GM19467 (cell line): ENCODE measurements around the gene CAMK2G.

Source experiments
- ATAC-seq: cut with Tn5 transposase; IDR thresholded peaks from one replicate; pipeline ENCODE4 v1.9.1; 2021; ENCODE audit warnings: mild to moderate bottlenecking, moderate library complexity; ENCODE audit not compliant: unreplicated experiment

CAMK2G gene

DNA sequence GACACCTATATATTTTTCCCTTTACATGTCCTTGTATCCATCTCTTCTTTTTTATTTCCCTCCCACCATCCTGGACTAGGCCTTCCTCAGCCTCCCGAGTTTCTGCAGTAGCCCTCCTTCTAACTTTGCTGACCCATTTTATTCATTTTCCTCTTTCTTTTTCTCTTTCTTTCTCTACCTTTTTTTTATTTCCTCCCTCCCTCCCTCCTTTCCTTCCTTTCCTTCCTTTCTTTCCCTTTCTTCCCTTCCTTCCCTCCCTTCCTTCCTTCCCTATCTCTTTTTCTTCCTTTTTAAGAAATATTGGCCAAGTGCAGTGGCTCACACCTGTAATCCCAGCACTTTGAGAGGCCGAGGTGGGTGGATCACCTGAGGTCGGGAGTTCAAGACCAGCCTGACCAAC lies 9.7 kb upstream of the CAMK2G start:
- ATAC-seq = no peak

DNA sequence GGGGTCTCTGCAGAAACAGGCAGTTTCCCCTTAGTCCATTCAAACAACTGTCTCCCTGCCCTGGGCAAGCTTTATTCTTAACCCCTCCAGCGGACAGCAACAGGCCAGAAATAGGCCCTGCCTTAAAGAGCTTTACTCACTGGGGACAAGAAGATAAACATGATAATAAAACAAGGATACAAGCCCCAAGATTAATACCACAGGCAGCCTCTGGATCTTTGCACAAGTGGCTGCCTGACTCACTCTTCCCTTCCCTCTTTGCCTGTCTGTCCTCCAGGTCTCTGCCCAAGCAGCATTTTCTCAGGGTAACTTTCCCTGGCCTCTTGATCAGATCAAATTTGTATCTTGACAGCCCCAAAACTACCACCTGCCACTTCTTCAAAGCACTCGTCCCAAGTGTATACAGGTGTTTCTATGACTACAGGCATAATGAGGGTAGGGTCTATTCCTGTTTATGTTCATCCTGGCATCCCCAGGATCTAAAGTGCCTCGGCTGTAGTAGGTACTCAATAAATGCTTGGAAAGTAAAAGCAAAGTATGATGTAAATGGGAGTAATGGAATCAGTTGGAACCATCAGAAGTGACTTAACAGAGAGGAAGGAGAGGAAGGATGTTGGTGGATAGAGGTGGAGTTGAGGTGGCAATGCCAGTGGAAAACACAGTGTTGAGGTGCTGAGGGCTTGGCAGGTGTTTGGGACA lies 7.0 kb upstream of the CAMK2G start:
- ATAC-seq = no peak

DNA sequence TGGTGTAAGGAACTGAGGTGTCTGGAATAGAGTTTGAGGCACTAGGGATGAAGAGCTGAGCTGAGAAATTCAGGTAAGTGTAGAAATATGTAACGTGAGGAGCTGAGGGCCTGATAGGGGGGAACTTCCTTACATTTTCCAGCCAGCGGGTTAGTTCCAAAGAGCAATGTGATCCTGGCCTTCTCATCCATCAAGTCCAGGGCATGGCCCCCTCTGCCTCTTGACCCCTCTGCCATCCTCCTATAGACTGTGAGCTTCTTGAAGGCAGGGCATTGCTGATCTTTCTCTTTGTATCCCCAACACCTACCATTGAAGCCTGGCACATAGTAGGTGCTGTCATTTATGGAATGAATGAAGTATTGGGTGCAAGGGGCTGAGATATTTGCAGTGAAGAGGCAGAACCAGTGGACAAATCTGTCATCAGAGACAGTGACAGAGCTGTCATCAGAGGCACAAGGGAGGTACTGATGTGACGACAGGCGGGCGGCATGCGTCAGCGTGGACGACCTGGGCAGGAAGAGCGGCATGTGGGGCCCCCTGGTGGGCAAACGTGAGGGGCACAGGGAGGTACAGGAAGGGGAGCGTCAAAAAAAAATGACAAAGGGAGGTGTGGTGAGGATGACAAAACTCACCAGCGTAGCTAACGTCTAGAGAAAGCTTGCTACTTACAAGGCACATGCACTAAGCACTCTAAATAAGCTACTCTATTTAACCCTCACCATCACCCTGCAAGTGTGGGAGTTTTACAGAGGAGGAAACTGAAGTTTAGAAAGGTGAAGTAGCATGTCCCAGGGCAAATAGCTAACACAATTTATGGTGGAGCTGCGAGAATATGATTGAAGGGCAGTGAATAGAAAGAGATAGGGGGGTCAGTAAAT lies 5.2 kb upstream of the CAMK2G start:
- ATAC-seq = peak; percentile 89

DNA sequence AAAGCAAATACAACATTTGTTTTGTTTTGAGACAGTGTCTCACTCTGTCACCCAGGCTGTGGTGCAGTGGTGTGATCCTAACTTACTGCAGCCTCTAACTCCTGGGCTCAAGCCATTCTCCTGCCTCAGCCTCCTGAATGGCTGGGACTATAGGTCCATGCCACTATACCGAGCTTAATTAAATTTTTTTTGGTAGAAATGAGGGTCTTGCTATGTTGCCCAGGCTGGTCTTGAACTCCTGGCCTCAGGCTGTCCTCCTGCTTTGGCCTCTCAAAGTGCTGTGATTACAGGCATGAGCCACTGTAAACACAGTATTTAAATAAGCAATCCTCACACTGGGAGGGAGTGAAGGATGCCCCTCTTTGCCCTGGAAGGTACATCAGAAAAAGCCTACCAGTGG lies 4.0 kb upstream of the CAMK2G start:
- no peak for ATAC-seq

DNA sequence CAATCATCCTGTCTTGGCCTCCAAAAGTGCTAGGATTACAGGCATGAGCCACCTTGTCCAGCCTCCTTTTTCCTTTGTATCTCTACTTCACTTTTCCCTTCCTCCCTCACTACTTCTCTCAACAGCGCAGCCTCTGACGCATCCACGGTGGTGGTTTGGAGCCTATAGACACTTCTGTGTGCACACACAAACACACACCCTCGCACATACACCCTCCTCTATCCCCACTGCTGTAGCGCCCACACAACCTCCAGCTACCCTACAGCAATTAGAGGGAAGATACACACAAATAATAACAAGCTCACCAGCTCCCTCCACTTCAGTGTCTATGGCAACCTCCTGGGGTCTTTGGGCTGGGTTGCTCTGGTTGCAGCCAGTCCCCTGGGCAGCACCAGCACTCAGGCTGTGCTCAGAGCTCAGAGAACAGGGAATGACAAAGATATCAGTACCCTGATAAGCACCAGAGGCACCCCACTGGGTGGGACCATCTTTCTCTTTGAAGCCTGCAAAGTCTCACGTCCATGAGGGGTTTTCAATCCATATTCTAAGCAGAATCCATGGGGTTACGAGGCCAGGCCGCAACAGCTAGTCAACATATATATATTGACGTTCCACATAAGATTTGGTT lies 3.3 kb upstream of the CAMK2G start:
- ATAC-seq = no peak

DNA sequence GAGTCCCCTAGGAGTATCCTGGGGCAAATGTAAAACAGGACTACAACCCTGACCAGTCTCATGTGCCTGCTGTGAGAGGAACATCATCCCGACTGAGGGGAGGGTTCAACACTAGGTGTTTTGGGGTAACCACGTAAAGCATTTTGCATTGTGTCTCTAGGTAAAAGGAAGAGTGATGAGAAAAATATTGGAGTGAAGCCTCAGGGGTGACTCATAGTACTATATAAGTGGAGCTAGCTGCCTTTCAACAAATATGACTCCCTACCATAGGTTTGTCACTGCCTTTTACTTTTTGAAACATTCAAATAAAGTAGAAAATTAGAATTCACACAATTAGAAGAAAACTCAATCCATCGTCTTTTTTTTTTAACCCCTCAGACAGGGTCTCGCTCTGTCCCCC lies 2.6 kb upstream of the CAMK2G start:
- ATAC-seq = no peak

DNA sequence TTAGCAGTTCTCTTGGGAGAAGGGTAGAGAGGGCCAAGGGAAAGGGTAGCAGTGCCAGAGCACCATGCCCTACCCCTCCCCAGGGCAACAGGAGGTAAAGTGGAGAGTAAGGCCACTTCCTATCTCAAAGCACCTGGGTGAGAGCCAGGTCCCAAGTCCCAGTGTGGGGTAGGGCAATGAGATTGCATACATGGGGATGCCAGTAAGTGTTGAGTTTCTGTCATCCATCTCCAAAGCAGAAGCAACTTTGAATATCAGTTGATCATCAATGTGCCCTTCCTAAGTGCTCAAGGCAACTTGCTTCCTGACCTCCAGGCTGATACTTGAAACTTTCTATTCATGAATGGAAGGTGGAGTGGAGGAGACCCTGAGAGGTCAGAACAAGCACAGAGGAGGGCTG lies 2.2 kb upstream of the CAMK2G start:
- no peak for ATAC-seq

DNA sequence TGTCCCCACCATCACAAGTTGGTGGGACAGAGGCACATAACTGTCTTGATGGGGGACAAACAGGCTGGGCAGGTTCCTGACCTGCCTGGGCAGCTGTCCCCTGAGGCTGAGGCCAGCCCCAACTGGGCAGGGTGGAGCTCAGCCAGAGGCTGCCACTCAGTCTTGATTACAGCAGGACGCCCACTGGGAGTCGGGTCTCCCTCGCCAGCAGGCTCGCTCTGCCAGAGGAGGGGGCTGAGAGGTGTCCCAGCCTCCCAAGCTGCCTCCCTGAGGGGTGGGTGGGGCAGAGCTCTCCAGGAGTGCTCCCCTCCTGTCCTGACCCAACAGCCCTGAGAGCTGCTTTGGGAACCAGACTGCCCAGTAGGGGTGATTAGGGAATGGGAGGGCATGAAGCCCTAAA lies 1.8 kb upstream of the CAMK2G start:
- ATAC-seq = no peak

DNA sequence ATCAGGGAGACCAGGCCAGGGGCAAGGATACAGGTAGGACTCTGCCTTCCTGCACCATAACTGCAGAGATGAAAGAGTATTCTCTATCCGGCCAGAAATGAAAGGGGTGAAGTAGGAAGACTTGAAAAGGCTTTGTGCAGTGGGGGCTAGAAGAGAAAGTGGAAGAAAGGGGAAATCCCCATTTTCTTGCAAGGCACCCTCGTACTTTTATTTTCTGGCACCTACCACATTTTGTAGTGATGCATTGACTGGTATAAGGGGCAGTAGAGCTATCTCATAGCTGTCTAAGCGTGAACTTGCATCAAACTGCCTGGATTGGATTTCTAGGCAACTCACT lies 752 bp upstream of the CAMK2G start:
- no peak for ATAC-seq

DNA sequence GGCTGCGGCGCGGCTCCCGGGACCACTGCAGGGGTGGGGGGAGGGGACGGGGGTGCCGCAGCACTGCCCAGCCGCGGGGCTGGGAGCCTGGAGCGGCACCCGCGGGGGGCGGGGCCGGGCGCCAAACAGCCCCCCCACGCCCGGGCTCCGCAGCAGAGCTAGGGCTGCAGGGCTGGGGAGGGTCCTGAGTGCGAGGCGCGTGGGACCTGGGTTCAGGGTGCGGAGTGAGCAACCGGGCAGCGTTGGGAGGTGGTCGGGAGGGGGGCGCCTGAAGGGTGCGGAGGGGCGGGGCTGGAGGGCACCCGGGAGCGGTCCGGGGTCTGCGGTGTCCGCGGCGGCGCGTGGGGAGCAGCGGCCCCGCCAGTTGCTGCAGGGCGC lies 528 bp downstream of the CAMK2G start:
- ATAC-seq = no peak

DNA sequence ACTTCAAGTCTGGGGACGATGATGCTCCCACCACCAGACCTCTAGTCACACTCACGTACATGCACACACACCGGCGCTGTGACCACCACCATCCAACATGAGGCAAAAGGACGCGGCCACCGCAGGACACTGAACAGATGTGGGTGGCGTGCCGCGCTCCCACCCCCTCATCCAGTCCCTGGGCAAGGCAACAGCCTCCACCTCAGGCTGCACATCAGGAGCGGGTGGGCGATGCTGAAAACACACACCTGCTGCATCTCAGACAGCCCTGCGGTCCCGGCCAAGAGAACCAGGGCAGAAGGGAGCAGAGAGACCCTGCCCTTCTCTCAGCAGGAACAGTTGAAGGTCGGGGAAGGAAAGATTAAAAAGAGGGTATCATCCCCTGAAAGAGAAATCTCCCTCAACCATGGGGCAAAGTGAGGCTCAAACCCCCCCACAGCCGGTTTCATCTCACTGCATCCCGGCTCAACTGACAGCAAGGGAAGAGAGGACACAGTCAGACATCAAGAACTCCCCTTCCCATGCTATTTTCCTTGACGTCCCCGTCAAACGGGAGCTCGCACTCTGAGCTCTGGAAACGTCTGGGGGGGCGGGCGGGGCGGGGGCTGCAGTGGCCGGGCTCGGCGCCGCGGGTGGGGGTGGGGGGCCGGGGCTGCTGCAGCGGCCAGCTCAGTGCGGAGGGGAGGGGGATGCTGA lies 1.1 kb downstream of the CAMK2G start:
- ATAC-seq = no peak

DNA sequence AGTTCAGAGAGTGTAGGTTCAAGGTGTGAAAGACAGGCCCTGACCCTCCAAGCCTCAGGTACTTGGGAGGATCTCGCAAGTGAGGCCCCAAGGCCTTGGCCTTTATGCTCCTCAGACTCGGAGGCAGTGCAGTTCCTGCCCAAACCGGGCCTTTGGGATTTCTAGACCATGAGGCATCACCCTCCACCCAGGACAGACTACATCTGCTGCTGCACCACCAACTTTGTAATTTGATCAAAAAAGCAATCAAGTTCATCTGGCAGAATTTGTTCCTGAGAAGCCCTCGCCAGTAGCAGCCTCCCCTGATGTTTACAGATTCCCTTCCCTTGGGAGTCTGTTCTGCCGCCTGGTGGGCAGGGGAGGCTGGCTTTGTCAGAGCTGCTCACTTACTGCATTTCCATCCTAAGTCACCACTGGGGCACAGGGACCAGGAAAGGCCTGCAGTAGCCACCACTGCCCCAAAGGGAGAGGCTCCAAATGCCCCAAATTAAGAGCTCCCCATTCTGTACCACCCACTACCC lies 2.1 kb downstream of the CAMK2G start:
- ATAC-seq = no peak

DNA sequence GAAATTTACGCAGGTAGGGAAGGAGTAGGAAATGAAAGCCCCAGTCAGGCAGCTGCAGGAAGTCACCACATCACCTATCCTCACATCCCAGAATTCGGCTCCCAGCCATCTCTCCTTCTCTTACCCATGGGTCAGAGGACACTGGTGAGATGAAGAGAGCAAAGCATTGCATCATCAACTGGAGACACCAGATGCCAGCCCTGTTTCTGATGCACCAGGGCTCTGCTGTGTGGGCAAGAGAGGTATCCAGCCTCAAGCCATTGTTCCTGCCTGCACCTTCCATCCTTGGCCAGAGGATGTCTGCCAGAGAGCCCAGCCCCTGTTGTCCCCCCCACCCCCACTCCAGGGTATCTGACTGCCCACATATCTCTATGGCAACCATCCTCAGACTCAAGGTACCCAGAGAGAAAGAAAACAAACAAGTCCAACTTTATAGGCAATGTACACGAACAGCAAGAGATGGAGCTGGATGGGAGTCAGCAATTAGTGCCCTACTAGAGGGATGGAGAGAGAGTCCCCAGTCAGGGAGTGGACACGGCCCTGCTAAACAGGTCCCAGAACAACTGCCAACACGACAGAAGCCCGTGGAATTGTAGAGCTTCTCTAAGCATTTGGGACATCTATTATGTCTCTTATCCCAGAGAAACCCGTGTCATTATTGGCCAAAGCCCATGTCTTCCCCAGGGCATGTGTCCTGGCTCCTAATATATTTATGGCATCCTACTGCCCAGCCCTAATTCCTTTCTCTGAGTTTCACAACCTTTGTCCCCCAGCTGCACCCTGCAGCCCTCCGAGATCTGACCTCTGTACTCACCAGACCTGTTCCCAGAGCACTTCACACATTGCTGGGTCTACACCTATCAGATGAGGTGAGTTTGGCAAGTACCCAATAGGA lies 2.8 kb downstream of the CAMK2G start:
- no peak for ATAC-seq

DNA sequence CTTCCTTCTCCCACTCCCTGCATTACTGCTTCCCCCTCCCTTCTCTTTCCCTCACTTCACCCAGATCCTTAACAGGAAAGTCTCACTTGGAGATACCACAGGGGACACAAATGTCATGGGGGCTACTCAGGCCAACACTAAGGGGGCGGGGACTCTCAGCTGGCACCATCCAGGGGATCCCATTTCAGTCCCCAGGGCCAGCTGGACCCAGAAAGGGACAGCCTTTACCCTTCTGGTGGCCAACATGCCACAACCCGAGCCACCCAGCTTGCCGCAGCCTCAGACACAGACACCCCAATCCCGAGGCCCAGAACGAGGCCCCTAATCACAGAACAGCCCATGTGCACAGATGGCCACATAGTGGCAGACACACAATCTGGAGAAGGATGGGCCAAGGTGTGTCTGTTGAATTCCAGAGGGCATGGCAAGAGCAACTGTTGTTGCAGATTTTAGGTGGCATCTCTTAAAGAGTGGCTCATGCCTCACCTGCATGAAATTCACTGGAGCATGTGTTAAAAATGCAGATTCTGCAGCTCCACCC lies 5.6 kb downstream of the CAMK2G start:
- ATAC-seq = no peak

DNA sequence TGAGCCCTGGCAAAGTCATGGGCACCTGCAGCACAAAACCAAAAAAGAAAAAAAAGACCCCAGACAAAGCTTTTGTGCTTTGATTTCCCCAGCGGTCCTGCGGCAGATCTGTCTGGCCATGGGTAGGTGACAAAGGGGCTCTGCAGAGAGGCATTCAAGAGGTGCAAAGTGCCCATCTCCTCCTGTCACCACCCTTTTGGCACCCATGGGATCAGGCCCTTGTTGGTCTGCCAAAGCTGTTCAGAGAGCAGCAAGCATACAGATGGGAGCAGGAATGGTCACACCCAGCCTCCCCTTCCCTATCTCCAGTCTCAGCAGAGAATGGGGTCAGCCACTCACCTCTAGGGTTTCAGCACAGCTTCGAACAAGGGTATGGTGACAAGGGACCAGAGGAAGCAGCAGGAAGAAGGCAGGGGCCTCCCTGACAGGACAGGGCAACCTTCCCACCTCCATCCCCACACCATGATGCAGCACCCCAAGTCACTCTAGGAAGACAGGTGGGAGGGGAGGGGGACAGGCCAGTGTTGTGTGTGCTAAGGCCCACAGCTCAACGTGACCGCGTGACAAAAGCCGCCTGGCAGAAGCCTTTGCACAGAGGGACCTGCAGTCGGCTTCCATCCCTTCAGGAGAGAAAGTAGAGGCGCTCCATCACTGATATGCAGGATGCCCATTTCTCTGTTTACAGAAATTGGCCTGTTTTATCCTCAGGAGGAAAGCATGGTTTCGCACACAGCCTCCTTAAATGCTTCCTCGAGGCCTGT lies 6.3 kb downstream of the CAMK2G start:
- ATAC-seq = no peak

DNA sequence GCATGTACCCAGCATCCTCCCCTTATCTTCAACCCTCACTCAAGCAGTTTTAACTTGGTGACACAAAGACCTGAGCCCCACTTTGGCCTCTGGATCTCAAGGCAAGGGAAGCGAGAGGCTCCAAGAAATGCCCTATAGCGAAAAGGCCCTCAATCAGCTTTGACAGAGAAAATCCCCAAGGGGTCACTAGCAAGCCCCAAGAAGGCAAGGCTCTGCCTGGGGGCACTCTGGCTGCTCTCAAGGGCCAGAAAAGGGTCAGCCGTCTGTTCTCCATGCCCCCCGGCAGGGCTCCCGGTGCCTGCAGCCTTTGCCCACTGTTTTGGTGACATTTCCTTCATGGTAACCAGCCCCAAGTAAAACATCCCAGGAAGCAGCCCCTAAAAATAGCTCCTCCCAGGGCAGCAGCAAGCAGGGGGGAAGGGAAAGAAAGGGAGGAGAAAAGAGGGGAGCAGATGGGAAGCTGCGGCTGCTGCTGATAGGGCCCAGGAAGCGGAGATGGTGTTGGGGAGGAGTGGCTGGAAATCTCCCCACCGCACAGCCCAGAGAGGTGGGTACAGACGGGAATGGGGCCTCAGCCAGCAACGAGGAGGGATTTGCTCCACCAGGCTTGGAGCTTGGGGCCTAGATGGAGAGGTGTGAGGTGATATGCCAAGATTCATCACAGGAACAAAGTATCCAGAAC lies 7.1 kb downstream of the CAMK2G start:
- ATAC-seq = no peak

DNA sequence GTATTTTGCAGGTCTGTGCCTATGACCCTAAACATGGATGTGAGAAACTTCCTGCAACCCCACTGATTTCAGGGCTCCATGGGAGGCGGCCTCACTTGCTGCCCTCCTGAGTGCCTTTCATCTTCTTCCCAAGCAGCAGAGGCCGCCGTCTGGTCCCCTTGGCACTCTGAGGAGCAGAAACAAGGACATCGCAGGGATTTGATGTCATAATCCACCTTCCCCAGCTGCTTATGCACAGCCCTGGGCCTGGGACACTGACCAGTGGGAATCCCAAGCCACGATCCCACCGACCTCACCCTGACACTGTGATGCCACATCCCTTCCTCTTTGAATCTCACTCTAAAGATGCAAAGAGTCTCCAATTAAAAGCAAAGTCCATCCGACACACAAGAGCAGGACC lies 7.7 kb downstream of the CAMK2G start:
- ATAC-seq = no peak
